GM12875 (cell line): ENCODE data around the gene MTMR12.

Experiments used
- H3K4me3 ChIP-seq: one replicate; pipeline ENCODE4 v1.5.1; 2011; ENCODE audit warnings: low read depth, low read length, control low read depth
- CTCF ChIP-seq: IDR thresholded peaks from 2 replicates; pipeline ENCODE4 v1.5.1; 2011; ENCODE audit warnings: low read depth, mild to moderate bottlenecking, control low read depth, inconsistent platforms, low read length, moderate library complexity, borderline replicate concordance; ENCODE audit not compliant: insufficient read depth

MTMR12 gene

GRCh38 chr5:32232441-32233219 is 80.1 kb downstream of the MTMR12 start:
- peak; percentile 75 for TF ChIP-seq CTCF

GRCh38 chr5:32231929-32232328 is 80.8 kb downstream of the MTMR12 start:
- TF ChIP-seq CTCF: no peak
- H3K4me3 ChIP-seq: no peak overlapping the region

More at GRCh38 chr5:32232441-32233219, 80.1 kb downstream of the MTMR12 start:
- no peak overlapping the region for H3K4me3 ChIP-seq

- TF ChIP-seq CTCF: no peak
- H3K4me3 ChIP-seq: no peak overlapping the region
Observed at GRCh38 chr5:32231241-32231640, 81.5 kb downstream of the MTMR12 start.

- no peak for TF ChIP-seq CTCF
- H3K4me3 ChIP-seq: no peak overlapping the region
Observed at GRCh38 chr5:32230356-32231099, 82.2 kb downstream of the MTMR12 start.

GRCh38 chr5:32229586-32229985 is 83.2 kb downstream of the MTMR12 start:
- H3K4me3 ChIP-seq: no peak overlapping the region
- TF ChIP-seq CTCF: no peak

- TF ChIP-seq CTCF: no peak
- H3K4me3 ChIP-seq: no peak overlapping the region
Observed at GRCh38 chr5:32228816-32229215, 83.9 kb downstream of the MTMR12 start.
